IMR-90 (cell line): ENCODE data around the gene EXOC1L.

Source experiments
- CEBPB ChIP-seq: IDR thresholded peaks from 2 replicates; pipeline ENCODE4 v1.6.1; 2012; ENCODE audit warnings: low read depth, low read length, improper control_type of control experiment
- CTCF ChIP-seq: conservative IDR thresholded peaks from 2 replicates; pipeline ENCODE4 v1.5.1; 2012; ENCODE audit warnings: mild to moderate bottlenecking, low read depth, low read length, improper control_type of control experiment
- MAZ ChIP-seq: IDR thresholded peaks from 2 replicates; pipeline ENCODE4 v1.6.1; 2012; ENCODE audit warnings: low read depth, mild to moderate bottlenecking, low read length, improper control_type of control experiment, moderate library complexity, borderline replicate concordance
- POLR2A ChIP-seq: IDR thresholded peaks from 2 replicates; pipeline ENCODE4 v1.6.1; 2012; ENCODE audit warnings: mild to moderate bottlenecking, low read depth, low read length
- RFX5 ChIP-seq: IDR thresholded peaks from 2 replicates; pipeline ENCODE4 v1.8.0; 2012; ENCODE audit warnings: low read depth, mild to moderate bottlenecking, low read length, moderate library complexity
- SMC3 ChIP-seq: fragments of 150-350 bp; IDR thresholded peaks from 2 replicates; pipeline ENCODE4 v1.6.1; 2016; ENCODE audit warnings: low read depth, mild to moderate bottlenecking, antibody characterized with exemption, low read length, moderate library complexity
- USF2 ChIP-seq: fragments of 150-350 bp; IDR thresholded peaks from 2 replicates; pipeline ENCODE4 v1.6.1; 2017; ENCODE audit warnings: mild to moderate bottlenecking, antibody characterized with exemption, low read length, low read depth

- TF ChIP-seq CTCF (no peak), RFX5 (no peak), SMC3 (no peak), POLR2A (no peak), MAZ (no peak), USF2 (no peak), CEBPB (no peak)
These were observed 64.7 kb downstream of the EXOC1L start for GRCh38 chr4:55884093-55884850.
